Dendritic cell treated with granulocyte-macrophage colony-stimulating factor and Interleukin-4, amounts not matched to agents 40 ng/mL and 50 ng/mL, for 4 days (primary cell): Measurements from ENCODE around the gene SNED1.

ENCODE experiments used
- H3K27ac Mint-ChIP-seq: one replicate; pipeline ENCODE4 v1.8.0; 2022; ENCODE audit warnings: mild to moderate bottlenecking, mixed read lengths
- H3K27me3 Mint-ChIP-seq: one replicate; pipeline ENCODE4 v1.8.0; 2022; ENCODE audit warnings: mild to moderate bottlenecking, mixed read lengths
- H3K36me3 Mint-ChIP-seq: one replicate; pipeline ENCODE4 v1.8.0; 2022; ENCODE audit warnings: low read depth, mixed read lengths
- H3K4me1 Mint-ChIP-seq: one replicate; pipeline ENCODE4 v1.8.0; 2022; ENCODE audit warnings: low read depth, mixed read lengths
- H3K4me3 Mint-ChIP-seq: one replicate; pipeline ENCODE4 v1.8.0; 2022; ENCODE audit warnings: mild to moderate bottlenecking, moderate library complexity, mixed read lengths
- H3K9me3 Mint-ChIP-seq: one replicate; pipeline ENCODE4 v1.8.0; 2022; ENCODE audit warnings: mixed read lengths
- intact Hi-C: fragments of 100-400 bp; cut with micrococcal nuclease; formaldehyde crosslinking; loops from one replicate; pipeline ENCODE4 v1.15.0; 2022

The SNED1 gene

DNA sequence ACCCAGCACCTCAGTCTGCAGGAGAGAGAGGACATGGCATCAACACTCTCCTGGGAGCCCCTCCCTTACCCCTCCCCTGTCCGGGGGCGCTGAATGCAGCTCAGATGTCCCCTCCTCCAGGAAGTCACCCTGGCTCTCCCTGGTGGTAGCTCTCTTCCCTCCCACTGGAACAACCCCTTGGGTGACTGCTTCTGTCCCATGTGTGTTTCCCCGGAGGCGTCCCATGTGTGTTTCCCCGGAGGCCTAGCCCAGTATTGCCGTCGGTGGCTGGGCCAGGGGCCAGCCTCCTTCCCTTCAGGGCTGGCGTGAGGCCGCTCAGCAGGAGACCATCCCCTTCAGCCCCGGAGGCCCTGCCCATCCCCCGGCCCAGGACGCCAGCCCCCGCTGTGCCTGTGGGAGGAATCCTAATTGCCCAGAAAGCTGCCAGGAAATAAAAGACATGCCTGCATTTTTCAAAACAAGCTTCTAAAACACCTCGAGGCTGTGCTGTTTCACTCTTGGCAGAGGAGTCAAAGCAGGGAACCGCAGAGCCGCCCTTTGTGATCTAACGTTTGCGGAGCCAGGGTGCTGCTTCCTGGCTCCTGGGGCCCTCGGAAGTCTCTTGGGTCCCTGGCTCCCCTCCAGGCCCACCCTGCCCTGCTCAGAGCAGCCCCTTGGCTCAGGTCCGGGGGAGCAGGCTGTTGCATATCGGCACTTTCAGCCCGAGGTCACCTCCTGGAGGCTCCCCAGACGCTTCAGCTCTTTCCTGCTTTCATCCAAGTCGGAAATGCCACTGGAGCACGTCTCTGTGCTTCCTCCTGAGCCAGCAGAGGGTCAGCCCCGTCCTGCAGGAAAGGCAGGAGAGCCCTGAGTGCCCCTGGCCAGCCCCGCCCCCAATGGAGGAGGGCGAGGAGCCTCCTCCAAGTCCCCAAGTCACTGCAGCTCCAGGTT lies 11.4 kb downstream of the SNED1 start:
- Mint-ChIP-seq H3K27me3 (peaks cover 42% of the 10 kb centered on the region), H3K9me3 (peaks cover 13% of the 10 kb centered on the region), H3K4me1 (peaks cover 17% of the 10 kb centered on the region), H3K27ac (no peak overlapping the region), H3K4me3 (peak overlapping the region; percentile 51), H3K36me3 (no peaks in the 10 kb centered on the region)
- intact Hi-C loops: no loop called here

DNA sequence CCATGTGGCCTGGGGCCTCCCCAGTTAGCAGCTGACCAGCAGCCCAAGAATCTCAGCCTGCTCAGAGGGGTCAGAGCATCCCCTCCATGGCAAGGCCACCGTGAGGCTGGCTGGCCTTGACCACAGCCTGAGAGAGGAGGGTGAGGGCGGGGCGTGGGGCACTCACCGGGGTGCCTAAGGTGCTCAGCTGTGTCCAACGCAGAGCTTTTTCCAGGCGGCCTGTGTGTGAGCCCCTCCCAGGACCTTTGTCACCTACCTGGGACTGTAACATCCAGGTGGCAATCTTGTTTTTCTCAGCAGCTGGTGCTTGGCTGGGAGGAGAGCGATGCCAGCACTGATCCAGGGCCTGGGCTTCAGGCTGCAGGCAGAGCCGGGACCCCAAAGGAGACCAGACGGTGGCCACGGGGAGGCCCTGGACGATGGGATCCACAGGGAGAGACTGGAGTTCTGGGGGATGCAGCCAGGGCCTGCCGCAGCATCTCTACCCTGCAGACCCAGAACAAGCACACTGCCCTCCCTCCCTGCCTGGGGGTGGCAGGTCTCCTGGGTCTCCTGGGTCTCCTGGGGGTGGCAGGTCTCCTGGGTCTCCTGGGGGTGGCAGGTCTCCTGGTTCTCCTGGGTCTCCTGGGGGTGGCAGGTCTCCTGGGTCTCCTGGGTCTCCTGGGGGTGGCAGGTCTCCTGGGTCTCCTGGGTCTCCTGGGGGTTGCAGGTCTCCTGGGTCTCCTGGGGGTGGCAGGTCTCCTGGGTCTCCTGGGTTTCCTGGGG lies 12.3 kb downstream of the SNED1 start:
- peaks cover 17% of the 10 kb centered on the region for H3K4me1 Mint-ChIP-seq
- H3K9me3 Mint-ChIP-seq: peaks cover 7% of the 10 kb centered on the region
- H3K4me3 Mint-ChIP-seq: no peak overlapping the region
- H3K27me3 Mint-ChIP-seq: peaks cover 36% of the 10 kb centered on the region
- no peaks in the 10 kb centered on the region for H3K36me3 Mint-ChIP-seq
- intact Hi-C loops: no loop called here
- H3K27ac Mint-ChIP-seq: no peak overlapping the region

DNA sequence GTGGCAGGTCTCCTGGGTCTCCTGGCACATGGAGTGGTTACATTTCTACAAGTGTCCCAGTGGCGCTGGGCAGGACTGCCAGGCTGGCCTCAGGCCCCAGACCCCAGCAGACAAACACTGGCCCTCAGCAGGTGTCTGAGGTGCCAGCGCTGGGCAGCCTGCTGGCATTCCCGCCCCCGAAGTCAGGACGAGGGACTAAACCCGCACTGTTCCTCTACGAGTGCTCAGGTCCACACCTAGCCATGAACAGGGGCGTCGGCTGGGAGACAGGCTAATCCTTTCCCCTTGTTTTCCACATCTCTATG lies 12.8 kb downstream of the SNED1 start:
- Mint-ChIP-seq H3K36me3 (no peaks in the 10 kb centered on the region), H3K4me3 (no peak overlapping the region), H3K27me3 (peaks cover 32% of the 10 kb centered on the region), H3K4me1 (peaks cover 17% of the 10 kb centered on the region), H3K9me3 (peaks cover 2% of the 10 kb centered on the region), H3K27ac (no peak overlapping the region)
- intact Hi-C loops: no loop called here

DNA sequence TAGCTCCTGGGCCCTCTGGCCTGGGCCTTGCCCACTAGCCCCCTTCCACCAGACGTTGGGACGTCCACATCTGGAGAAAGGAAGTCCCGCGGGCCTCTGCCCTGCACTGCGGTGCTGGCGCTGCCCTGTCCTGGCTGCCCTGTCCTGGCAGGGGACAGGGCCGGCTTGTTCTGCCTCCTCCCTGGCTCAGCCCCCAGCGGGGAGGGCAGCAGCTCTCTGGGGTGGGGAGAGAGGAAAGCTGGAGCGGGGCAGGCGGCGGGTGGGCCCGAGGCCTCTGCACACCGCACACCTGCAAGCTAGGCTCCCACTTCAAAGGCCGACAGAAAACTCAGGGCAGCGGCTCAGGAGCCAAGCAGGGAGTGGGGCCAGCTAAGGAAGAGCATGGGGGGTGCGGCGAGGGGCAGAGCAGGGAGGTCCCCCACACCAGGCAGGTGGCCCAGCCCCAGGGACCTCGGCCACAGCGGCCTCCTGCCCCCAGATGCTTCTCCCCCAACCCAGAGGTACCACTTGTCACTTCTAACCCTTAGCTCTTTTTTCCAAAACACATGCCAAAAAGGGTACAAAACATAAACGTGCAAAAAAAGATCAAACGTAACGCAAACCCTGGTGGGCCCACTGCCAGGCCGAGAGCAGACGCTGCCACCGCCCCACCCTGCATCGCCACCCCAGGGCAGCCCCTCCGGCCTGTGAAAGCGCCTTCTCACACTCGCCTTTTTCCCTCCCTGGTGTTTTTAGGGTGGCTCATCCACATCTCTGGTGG lies 13.5 kb downstream of the SNED1 start:
- H3K36me3 Mint-ChIP-seq: no peaks in the 10 kb centered on the region
- peaks cover 28% of the 10 kb centered on the region for H3K27me3 Mint-ChIP-seq
- H3K27ac Mint-ChIP-seq: no peak overlapping the region
- no peaks in the 10 kb centered on the region for H3K9me3 Mint-ChIP-seq
- peaks cover 17% of the 10 kb centered on the region for H3K4me1 Mint-ChIP-seq
- intact Hi-C loops: no loop called here
- no peak overlapping the region for H3K4me3 Mint-ChIP-seq

DNA sequence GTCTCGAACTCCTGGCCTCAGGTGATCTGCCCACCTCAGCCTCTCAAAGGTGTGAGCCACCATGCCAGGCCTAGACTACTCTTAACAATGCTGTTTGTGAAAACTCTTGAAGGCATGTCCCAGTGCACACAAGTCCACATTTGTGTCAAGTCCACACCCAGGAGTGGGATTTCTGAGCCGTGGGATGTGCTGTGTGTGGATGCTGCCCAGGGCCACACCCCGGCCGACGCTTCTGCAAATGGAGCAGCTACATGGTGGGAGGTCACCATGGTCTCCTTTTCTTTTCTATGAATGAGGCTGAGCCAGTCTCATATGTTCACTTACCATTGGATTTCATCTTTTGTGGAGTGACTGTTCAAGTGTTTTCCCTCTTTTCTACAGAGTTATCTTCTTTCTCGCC lies 15.8 kb downstream of the SNED1 start:
- H3K27ac Mint-ChIP-seq: no peak overlapping the region
- intact Hi-C loops: no loop called here
- H3K4me3 Mint-ChIP-seq: no peak overlapping the region
- H3K4me1 Mint-ChIP-seq: peaks cover 14% of the 10 kb centered on the region
- peaks cover 16% of the 10 kb centered on the region for H3K27me3 Mint-ChIP-seq
- no peaks in the 10 kb centered on the region for H3K36me3 Mint-ChIP-seq
- no peaks in the 10 kb centered on the region for H3K9me3 Mint-ChIP-seq

DNA sequence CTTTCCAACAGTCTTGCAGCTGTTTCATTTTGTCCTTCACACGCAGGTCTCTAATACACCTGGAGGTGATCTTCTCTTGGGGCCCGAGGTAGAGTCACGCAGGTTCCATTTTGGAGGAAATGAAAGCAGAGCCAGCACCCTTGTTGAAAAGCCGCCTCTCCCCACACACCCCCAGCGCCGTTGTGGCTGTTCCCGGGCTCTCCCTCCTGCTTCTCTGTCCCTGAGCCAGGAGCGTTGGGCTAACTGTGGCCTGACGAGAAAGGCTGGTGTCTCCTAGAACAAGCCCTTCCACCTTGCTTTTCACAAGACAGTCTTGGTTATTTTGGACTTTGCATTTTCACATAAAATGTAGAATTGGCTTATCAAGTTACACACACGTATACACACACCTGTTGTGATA lies 16.3 kb downstream of the SNED1 start:
- Mint-ChIP-seq H3K27ac (no peak overlapping the region), H3K27me3 (peaks cover 10% of the 10 kb centered on the region), H3K4me1 (peaks cover 9% of the 10 kb centered on the region), H3K9me3 (no peaks in the 10 kb centered on the region), H3K4me3 (no peak overlapping the region), H3K36me3 (no peaks in the 10 kb centered on the region)
- intact Hi-C loops: no loop called here

DNA sequence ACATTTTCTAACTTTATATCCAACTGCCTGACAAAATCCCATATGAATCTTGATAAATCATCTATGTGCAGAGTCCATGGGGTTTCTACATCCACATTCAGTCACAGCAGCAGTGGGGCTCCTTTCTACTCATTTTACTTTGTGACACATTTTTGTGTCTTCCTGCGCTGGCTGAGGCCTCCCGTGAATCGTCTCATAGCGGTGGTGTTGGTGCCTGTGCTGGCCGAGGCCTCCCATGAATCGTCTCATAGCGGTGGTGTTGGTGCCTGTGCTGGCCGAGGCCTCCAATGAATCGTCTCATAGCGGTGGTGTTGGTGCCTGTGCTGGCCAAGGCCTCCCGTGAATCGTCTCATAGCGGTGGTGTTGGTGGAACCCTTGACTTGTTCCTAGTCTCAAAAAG lies 17.0 kb downstream of the SNED1 start:
- Mint-ChIP-seq H3K36me3 (no peaks in the 10 kb centered on the region), H3K9me3 (no peaks in the 10 kb centered on the region), H3K27me3 (peaks cover 3% of the 10 kb centered on the region), H3K27ac (no peak overlapping the region), H3K4me3 (no peak overlapping the region), H3K4me1 (peaks cover 2% of the 10 kb centered on the region)
- intact Hi-C loops: no loop called here

DNA sequence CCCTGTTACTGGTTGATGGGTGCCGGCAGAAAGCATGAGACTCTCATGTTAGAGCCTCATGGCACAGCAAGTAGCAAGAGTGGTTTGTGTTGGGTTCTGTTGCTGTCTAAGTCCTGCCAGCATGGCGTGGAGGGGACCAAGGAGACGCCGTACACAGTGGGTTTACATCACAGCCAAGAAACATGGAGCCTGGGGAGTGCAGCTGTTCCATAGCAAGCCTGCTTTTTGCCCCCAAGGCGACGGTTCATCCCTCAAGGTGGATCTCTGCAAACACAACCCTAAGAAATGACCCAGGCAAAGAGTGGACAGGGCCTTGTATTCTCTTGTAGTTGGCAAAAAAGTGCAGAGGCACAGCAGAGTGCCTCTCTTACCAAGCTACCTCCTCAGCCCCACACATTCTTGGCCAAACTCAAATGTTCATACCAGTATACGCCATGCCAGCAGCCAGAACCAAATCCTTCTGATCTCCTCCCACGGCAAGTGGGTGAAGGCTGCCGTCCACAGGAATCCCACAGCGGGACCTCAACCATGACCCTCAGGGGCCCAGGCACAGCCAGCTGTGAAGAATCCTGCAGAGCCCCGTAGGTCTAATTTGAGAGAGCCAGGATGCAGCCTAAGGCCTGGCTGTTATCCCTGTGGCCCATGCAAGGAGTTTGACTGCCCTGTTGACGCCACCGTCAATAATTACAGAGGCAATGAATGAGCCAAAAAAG lies 19.0 kb downstream of the SNED1 start:
- H3K4me3 Mint-ChIP-seq: no peak overlapping the region
- no peaks in the 10 kb centered on the region for H3K9me3 Mint-ChIP-seq
- H3K4me1 Mint-ChIP-seq: no peaks in the 10 kb centered on the region
- H3K36me3 Mint-ChIP-seq: no peaks in the 10 kb centered on the region
- intact Hi-C loops: no loop called here
- no peaks in the 10 kb centered on the region for H3K27me3 Mint-ChIP-seq
- no peak overlapping the region for H3K27ac Mint-ChIP-seq

DNA sequence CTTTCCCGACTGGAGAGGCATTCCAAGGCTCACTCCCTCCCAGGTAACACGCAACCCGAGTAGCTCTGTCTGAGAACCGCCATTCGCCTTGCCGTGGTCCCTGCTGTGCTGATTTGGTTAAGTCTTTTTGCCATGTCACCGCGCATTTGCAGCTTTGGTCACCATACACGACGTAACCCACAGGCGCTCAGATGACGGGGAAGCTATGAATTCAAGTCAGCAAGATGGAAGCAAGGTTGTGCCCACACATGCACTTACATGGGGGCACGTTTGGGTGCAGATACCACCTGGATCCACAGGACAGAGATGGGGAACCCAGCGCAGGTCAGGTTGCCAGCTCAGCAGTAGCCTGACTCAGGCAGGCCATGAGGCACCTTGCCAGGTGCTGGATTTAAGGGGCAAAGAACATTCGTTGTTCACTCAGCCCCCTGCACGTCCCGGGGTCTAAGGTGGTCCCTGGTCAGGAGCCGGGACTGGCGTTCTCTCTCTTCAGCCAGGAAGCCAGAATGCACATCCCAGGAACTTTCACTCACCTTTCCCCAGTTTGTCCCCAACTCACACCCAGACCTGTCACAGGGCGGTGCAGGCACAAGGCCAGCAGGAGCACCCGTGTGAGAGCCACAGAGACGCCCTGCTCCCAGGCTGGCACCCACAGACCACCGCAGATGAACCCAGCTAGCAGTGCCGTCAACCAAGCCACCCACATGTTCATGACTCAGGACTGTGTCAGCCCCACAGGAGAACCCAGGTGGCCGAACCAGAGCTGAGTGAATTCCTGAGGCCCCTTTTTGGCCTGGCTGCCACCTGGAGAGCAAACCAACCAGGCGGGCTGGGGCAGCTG lies 19.9 kb downstream of the SNED1 start:
- Mint-ChIP-seq H3K36me3 (no peaks in the 10 kb centered on the region), H3K27ac (no peak overlapping the region), H3K4me1 (no peaks in the 10 kb centered on the region), H3K4me3 (no peak overlapping the region), H3K9me3 (no peaks in the 10 kb centered on the region), H3K27me3 (no peaks in the 10 kb centered on the region)
- intact Hi-C loops: no loop called here

DNA sequence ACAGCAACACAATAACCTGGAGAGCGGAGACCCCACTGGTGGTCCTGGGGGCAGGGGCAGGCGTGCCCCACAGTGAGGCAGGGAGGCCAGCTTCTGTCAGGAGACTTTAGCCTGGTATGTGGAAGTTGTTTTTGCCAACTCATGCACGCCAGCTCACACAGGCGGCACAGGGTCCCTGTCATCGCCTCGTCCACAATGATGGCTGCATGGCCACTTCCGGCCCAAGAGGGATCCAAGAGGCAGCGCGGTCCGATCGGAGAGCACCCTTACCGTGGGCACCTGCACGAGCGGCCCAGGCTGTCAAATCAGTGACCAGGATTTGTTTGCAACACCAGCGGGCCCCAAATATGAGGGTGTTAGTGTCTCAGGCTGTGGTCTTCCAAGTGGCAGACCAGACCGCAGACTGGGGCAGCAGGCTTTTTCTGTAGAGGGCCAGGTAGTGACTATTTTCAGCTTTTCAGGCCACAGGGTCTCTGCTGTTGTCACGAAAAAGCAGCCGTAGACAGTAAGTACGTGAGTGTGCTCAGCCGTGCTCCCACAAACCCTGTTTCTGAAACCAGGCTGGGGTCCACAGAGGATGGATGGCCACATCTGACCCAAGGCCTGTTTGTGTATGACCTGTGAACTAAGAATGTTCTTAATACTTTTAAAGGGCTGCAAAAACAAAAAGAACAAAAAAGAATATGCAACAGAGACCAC lies 21.2 kb downstream of the SNED1 start:
- H3K4me3 Mint-ChIP-seq: no peak overlapping the region
- peaks cover under 1% of the 10 kb centered on the region for H3K9me3 Mint-ChIP-seq
- no peak overlapping the region for H3K27ac Mint-ChIP-seq
- intact Hi-C loops: no loop called here
- H3K36me3 Mint-ChIP-seq: no peaks in the 10 kb centered on the region
- H3K27me3 Mint-ChIP-seq: no peaks in the 10 kb centered on the region
- H3K4me1 Mint-ChIP-seq: no peaks in the 10 kb centered on the region

DNA sequence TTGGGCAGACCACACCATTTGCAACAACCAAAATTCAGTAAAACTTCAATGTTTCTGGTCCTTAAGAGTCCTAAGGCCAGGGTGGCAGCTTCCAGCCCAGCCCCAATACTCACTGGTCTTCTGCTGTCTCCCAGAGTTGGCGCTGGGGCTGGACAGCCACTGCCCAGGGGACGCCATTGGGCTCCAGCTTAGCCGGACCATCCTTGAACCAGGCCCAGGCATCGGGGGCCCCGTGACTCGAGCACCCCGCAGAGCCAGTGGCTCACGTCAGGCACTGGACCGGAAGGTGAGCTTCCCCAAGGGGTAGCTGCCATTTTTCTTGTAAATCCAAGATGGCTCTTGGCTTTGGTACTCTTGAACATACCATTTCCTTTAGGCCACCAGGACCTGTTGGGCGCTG lies 21.8 kb downstream of the SNED1 start:
- Mint-ChIP-seq H3K27me3 (no peaks in the 10 kb centered on the region), H3K4me1 (no peaks in the 10 kb centered on the region), H3K4me3 (no peak overlapping the region), H3K27ac (no peak overlapping the region), H3K36me3 (no peaks in the 10 kb centered on the region), H3K9me3 (peaks cover 7% of the 10 kb centered on the region)
- intact Hi-C loops: no loop called here

DNA sequence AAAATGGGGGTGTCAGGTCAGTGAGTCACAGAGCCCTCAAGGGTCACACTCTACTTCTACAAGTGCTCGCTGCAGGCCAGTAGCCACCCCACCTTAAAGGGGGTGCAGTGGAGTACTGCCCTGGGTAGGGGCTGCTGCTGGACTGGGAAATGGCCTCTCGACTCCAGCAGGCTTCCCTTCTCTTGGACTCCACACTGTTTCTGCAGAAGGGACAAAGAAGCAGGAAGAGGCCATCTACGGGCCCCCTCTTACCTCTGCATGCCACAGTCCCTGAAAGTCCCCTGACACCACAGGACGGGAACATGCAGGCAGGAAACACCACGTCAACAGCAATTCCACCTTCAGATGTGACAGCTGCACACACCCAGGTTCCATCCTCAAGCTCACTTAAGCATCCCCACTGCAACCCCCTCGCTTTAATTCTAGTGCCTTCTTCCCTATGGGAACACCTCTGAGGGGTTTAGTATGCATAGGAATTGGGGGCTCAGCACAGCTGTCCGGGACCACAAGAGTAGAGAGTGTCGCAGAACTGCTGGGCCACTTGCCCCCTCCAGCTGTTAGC lies 22.3 kb downstream of the SNED1 start:
- H3K9me3 Mint-ChIP-seq: peaks cover 12% of the 10 kb centered on the region
- no peak overlapping the region for H3K27ac Mint-ChIP-seq
- intact Hi-C loops: no loop called here
- no peaks in the 10 kb centered on the region for H3K36me3 Mint-ChIP-seq
- H3K27me3 Mint-ChIP-seq: no peaks in the 10 kb centered on the region
- H3K4me1 Mint-ChIP-seq: no peaks in the 10 kb centered on the region
- no peak overlapping the region for H3K4me3 Mint-ChIP-seq
